Astrocyte (in vitro differentiated cells and primary cell): ENCODE data around the gene CRNN. TPM values are rescaled to one million over a fixed set of nuclear protein-coding genes. Genes with fewer than 3 reads are reported as not detected.

ENCODE experiments used
- DNase-seq: peaks from one replicate; pipeline ENCODE4 v3.0.0-alpha.2; 2010; ENCODE audit warnings: low read depth
- FAIRE-seq: peaks from 2 replicates; lab custom pipeline; 2011; peaks lifted over from hg19 to GRCh38; lab: Jason Lieb, UNC
- H2AFZ ChIP-seq: 2 replicates; pipeline ENCODE4 v1.6.0; 2012; ENCODE audit warnings: low read depth, low read length, inconsistent platforms
- H3K27ac ChIP-seq: 2 replicates; pipeline ENCODE4 v1.5.1; 2011; ENCODE audit warnings: low read depth, low read length, inconsistent platforms
- H3K27me3 ChIP-seq: 2 replicates; pipeline ENCODE4 v1.6.0; 2011; ENCODE audit warnings: low read length, inconsistent platforms; ENCODE audit not compliant: insufficient read depth
- H3K36me3 ChIP-seq: 2 replicates; pipeline ENCODE4 v1.5.1; 2011; ENCODE audit warnings: low read length, inconsistent platforms; ENCODE audit not compliant: insufficient read depth
- H3K4me1 ChIP-seq: 2 replicates; pipeline ENCODE4 v1.5.1; 2011; ENCODE audit warnings: low read length, inconsistent platforms; ENCODE audit not compliant: insufficient read depth
- H3K4me2 ChIP-seq: 2 replicates; pipeline ENCODE4 v1.6.0; 2012; ENCODE audit warnings: low read length, inconsistent platforms
- H3K4me3 ChIP-seq: 2 replicates; pipeline ENCODE4 v1.5.1; 2011; ENCODE audit warnings: low read depth, mild to moderate bottlenecking, low read length, inconsistent platforms; ENCODE audit not compliant: insufficient read depth
- H3K79me2 ChIP-seq: 2 replicates; pipeline ENCODE4 v1.6.0; 2012; ENCODE audit warnings: mild to moderate bottlenecking, low read length, inconsistent platforms; ENCODE audit not compliant: insufficient read depth
- H3K9ac ChIP-seq: 2 replicates; pipeline ENCODE4 v1.6.0; 2012; ENCODE audit warnings: mild to moderate bottlenecking, low read length, inconsistent platforms
- H3K9me3 ChIP-seq: 2 replicates; pipeline ENCODE4 v1.5.1; 2012; ENCODE audit warnings: low read depth, mild to moderate bottlenecking, low read length, inconsistent platforms; ENCODE audit not compliant: insufficient read depth
- H4K20me1 ChIP-seq: 2 replicates; pipeline ENCODE4 v1.6.0; 2012; ENCODE audit warnings: low read length, inconsistent platforms; ENCODE audit not compliant: insufficient read depth
- H3K27ac Mint-ChIP-seq: one replicate; pipeline ENCODE4 v1.8.0; 2021; ENCODE audit warnings: mild to moderate bottlenecking, mixed read lengths; ENCODE audit not compliant: unreplicated experiment
- H3K27me3 Mint-ChIP-seq: one replicate; pipeline ENCODE4 v1.8.0; 2021; ENCODE audit warnings: low read depth, mixed read lengths; ENCODE audit not compliant: unreplicated experiment
- H3K36me3 Mint-ChIP-seq: one replicate; pipeline ENCODE4 v1.8.0; 2021; ENCODE audit warnings: low read depth, mixed read lengths; ENCODE audit not compliant: unreplicated experiment
- H3K4me1 Mint-ChIP-seq: one replicate; pipeline ENCODE4 v1.8.0; 2021; ENCODE audit warnings: low read depth, mixed read lengths; ENCODE audit not compliant: unreplicated experiment
- H3K4me3 Mint-ChIP-seq: one replicate; pipeline ENCODE4 v1.8.0; 2021; ENCODE audit warnings: mild to moderate bottlenecking, moderate library complexity, mixed read lengths; ENCODE audit not compliant: unreplicated experiment
- H3K9me3 Mint-ChIP-seq: one replicate; pipeline ENCODE4 v1.8.0; 2021; ENCODE audit warnings: mild to moderate bottlenecking, mixed read lengths; ENCODE audit not compliant: unreplicated experiment
- CTCF ChIP-seq: IDR thresholded peaks from 2 replicates; pipeline ENCODE4 v1.5.1; 2011; ENCODE audit warnings: low read depth, mild to moderate bottlenecking, inconsistent platforms, low read length, moderate library complexity; ENCODE audit not compliant: insufficient read depth
- EZH2 ChIP-seq: IDR thresholded peaks from 2 replicates; pipeline ENCODE4 v1.6.1; 2012; ENCODE audit warnings: mild to moderate bottlenecking, low read length, inconsistent platforms; ENCODE audit not compliant: insufficient read depth
- total RNA-seq: library from RNA; stranded (reverse); gene quantifications from 2 replicates; pipeline ENCODE4 v1.2.1, GENCODE V29; 2021

The CRNN gene
- total RNA-seq, 1 donor from 2014 or later: not detected

DNA sequence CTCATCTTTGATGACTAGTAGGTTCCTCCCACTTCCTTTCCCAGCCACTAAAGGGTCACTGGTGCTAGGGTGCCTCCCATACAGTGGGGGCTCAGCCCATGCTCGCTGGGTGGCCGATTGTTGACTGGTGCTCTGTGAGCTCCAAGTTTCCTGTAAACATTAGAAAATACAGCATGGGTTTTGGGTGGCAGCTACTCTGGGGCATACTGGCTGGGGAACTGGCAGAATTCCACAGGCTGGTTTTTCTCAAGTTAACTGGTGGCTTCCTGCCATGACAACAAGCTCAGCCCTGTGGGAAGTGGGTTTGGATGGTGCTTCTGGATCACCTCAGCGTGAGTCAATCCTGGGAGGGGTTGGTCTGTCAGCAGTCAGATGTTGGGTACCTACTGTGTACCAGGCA, 28.7 kb upstream of the CRNN start:
- Histone ChIP-seq H3K27me3 (no peaks in the 10 kb centered on the region), H3K9ac (no peak overlapping the region), H3K79me2 (no peaks in the 10 kb centered on the region), H4K20me1 (no peaks in the 10 kb centered on the region), H3K4me3 (no peak overlapping the region), H3K4me2 (no peak overlapping the region), H3K4me1 (no peaks in the 10 kb centered on the region), H3K27ac (no peak overlapping the region), H3K36me3 (no peaks in the 10 kb centered on the region), H3K9me3 (no peaks in the 10 kb centered on the region), H2AFZ (no peak overlapping the region)
- FAIRE-seq (no peak), DNase-seq (peak; percentile 36)
- H3K27me3 Mint-ChIP-seq: peaks cover 14% of the 10 kb centered on the region
- no peaks in the 10 kb centered on the region for H3K4me1 Mint-ChIP-seq
- no peaks in the 10 kb centered on the region for H3K36me3 Mint-ChIP-seq
- no peak for TF ChIP-seq CTCF
- no peak for TF ChIP-seq EZH2
- peaks cover 4% of the 10 kb centered on the region for H3K9me3 Mint-ChIP-seq
- H3K4me3 Mint-ChIP-seq: no peak overlapping the region
- no peak overlapping the region for H3K27ac Mint-ChIP-seq

DNA sequence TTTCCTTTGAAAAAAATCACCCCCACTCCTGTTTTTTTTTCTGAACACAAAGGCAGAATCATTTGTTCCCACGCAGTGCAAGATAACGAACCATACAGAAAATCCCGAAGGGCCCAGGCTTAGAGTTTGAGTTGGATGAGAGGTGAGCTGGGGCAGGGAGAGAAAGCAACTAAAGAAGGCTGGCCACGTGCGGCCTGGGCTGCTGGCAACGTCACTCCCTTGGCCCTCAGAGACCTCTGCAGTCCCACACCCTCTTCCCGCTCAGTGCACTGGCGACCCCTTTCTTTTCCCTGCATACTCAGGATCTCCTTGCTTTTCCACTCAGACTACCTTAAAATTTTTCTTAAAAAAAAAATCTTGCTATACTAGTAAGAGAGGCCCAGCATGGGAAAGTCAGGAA, 28.2 kb upstream of the CRNN start:
- Histone ChIP-seq H3K27ac (no peak overlapping the region), H3K9me3 (no peaks in the 10 kb centered on the region), H3K4me1 (no peaks in the 10 kb centered on the region), H3K4me2 (no peak overlapping the region), H3K9ac (no peak overlapping the region), H2AFZ (no peak overlapping the region), H3K36me3 (no peaks in the 10 kb centered on the region), H3K27me3 (no peaks in the 10 kb centered on the region), H3K4me3 (no peak overlapping the region), H4K20me1 (no peaks in the 10 kb centered on the region), H3K79me2 (no peaks in the 10 kb centered on the region)
- no peak for DNase-seq
- Mint-ChIP-seq H3K27ac (no peak overlapping the region), H3K36me3 (no peaks in the 10 kb centered on the region), H3K27me3 (peaks cover 14% of the 10 kb centered on the region), H3K4me1 (peaks cover 3% of the 10 kb centered on the region), H3K9me3 (peaks cover 4% of the 10 kb centered on the region), H3K4me3 (no peak overlapping the region)
- no peak for TF ChIP-seq EZH2
- no peak for TF ChIP-seq CTCF
- FAIRE-seq: no peak

DNA sequence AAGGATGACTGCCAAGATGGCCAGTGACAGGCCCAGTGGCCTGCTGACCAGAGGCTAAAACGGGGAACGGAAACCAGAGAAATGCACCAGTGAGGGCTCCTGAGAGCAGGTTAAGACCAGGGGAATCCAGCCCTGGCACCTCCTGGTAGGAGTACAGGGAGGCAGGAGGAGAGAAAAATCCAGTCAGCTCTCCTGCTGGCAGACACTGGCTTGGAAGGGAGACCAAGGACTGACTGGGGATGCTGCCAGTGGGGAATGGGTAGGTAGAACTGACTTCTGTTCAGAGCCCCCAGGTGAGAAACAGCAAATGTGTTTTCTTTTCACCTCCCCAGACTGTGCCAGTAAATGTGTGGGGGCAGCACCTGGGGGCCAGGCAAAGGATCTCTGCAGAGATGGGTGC, 27.7 kb upstream of the CRNN start:
- FAIRE-seq (no peak), DNase-seq (no peak)
- Histone ChIP-seq H3K27ac (no peak overlapping the region), H3K4me2 (no peak overlapping the region), H2AFZ (peak overlapping the region; percentile 16), H3K9me3 (no peaks in the 10 kb centered on the region), H3K79me2 (no peaks in the 10 kb centered on the region), H3K4me1 (no peaks in the 10 kb centered on the region), H3K9ac (no peak overlapping the region), H4K20me1 (no peaks in the 10 kb centered on the region), H3K4me3 (no peak overlapping the region), H3K36me3 (no peaks in the 10 kb centered on the region), H3K27me3 (no peaks in the 10 kb centered on the region)
- Mint-ChIP-seq H3K4me1 (peaks cover 7% of the 10 kb centered on the region), H3K27ac (no peak overlapping the region), H3K9me3 (peaks cover 4% of the 10 kb centered on the region), H3K36me3 (no peaks in the 10 kb centered on the region), H3K27me3 (peaks cover 14% of the 10 kb centered on the region), H3K4me3 (no peak overlapping the region)
- no peak for TF ChIP-seq EZH2
- no peak for TF ChIP-seq CTCF
